GM21529 (cell line): ENCODE data around the gene SNRPD2.
"Not testable (repeated sequence)": the region's sequence is repeated elsewhere in the genome, so short reads cannot be mapped to it uniquely, and the experiment has no call there.

ENCODE experiments used
- ATAC-seq: cut with Tn5 transposase; IDR thresholded peaks from one replicate; pipeline ENCODE4 v1.9.1; 2021; ENCODE audit not compliant: unreplicated experiment

The SNRPD2 gene

DNA sequence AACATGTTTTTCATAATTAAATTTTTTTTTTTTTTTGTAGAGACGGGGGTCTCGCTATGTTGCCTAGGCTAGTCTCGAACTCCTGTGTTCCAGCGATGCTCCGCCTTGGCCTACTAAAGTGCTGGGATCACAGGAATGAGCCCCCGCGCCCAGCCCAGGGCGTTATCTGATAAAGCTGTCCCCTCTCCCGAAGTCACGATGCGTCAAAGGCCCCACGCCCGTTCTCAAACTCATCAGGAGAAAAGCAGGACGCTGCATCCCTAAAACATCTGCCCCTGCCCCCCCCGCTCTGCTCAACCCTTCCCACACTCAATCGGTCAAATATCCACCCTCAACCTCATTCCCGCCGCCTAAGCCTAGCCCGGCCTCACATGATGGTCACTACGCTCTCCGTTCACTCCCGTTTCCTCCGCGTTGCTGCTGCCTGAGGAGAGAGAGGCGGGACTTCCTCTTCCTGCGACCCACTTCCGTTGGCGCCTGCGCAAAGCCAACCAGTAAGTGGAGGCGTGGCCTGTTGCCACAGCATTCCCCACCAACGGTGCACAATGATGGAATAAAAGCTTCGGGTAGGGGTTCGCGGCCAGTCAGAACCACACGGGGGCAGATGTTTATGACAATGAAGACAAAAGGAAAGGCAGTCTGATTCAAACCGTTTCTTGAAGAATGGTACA is at the start of gene SNRPD2:
Gene SNRPD2 (minus strand): TSS at position 438 of the 671 bp plus-strand sequence. CDS start 65 bp downstream, at position 373.
- ATAC-seq = peak; percentile 37

GRCh38 chr19:45739498-45740439 is 48.0 kb upstream of the SNRPD2 start:
- ATAC-seq = no peak

GRCh38 chr19:45733160-45733810 is 41.5 kb upstream of the SNRPD2 start, which contains the start of gene MEIOSIN:
TSS of gene MEIOSIN (plus strand) at chr19:45733439. CDS start at chr19:45735377, 1,938 bp downstream.
- ATAC-seq = no peak

DNA sequence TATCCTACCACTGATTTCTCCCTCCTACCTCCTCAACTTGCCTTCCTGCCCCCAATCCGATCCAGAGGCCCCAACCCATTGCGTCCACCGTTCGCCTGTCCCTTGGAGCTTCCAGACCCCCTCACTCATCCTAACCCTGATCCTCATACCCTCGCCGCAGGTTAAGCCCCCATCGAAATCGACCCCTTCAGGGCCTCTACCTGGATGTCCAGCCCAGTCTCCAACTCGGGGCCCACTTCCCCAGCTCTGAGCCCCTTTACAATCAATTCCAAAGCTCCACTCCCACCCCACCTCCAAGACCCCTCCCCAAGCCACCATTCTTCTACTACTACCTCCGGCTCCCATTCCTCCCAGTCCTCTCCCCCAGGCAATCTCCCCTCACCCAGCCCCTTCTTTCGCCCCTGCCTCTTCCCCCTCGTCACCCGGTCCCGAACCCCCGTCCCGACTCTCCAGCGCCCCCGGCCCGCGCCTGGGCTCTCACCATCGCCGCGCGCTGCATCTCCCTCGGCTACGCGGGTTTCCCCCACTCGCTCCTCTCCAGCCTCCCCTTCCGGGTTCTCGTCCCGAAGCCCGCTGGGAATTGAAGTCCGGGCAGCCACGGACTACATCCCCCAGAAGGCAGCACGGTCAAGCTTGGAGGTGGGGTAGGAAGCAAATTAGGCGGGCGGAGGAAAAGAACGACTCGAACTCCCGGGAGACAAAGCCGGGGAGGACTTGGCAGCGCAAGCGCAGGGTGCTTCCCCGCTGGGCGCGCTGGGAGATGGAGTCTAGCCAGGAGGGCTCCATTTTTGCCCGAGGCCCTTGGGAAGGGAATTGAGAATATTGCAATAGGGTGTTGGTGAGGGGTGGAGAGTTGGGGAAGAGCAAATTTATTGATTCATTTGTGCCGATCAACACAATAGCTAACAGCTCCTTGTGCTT is 38.9 kb upstream of the SNRPD2 start, which contains the start of gene FBXO46:
Gene FBXO46 (minus strand): TSS at position 529 of the 921 bp plus-strand sequence. CDS start 17,401 bp downstream, outside the sequence.
- ATAC-seq = peak; percentile 95

DNA sequence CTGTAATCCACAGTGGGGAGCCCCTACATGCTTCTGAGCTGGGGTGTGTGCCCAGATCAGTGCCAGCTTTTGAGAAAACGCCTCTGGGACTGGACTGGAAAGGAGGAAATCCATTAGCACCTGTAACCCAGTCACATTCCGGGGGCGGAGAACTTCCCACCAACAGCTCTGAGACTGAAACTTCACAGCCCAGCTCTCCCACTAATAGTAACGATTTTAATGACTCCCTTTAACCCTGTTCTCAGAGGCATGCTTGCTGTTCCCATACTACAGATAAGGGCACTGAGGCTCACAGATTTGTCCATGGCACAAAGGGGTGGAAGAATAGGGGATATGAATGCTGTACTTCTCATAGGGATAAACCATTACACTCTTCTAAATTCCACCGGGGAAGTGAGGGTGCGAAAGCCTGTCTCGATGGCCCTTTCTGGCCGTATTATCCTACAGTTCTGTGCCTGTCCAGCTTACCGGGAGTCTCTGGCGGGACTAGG is 38.1 kb upstream of the SNRPD2 start:
- ATAC-seq = no peak

DNA sequence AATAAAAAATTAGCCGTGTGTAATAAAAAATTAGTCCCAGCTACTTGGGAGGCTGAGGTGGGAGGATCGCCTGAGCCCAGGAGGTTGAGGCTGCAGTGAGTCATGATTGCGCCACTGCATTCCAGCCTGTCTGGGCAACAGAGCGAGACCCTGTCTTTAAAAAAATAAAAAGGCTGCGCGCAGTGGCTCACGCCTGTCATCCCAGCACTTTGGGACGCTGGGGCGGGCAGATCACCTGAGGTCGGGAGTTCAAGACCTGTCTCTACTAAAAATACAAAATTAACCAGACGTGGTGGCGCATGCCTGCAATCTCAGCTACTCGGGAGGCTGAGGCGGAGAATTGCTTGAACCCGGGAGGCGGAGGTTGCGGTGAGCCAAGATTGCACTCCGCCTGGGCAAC is 36.9 kb upstream of the SNRPD2 start:
- ATAC-seq = not testable (repeated sequence)

DNA sequence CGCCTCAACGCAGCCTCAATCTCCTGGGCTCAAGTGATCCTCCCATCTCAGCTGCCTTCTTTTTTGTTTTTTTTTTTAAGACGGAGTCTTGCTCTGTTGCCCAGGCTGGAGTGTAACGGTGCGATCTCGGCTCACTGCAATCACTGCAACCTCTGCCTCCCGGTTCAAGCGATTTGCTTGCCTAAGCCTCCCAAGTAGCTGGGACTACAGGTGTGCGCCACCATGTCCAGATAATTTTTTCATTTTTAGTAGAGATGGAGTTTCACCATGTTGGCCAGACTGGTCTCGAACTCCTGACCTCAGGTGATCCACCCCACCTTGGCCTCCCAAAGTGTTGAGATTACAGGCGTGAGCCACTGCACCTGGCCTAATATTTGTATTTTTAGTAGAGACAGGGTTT is 28.3 kb upstream of the SNRPD2 start:
- not testable (repeated sequence) for ATAC-seq

DNA sequence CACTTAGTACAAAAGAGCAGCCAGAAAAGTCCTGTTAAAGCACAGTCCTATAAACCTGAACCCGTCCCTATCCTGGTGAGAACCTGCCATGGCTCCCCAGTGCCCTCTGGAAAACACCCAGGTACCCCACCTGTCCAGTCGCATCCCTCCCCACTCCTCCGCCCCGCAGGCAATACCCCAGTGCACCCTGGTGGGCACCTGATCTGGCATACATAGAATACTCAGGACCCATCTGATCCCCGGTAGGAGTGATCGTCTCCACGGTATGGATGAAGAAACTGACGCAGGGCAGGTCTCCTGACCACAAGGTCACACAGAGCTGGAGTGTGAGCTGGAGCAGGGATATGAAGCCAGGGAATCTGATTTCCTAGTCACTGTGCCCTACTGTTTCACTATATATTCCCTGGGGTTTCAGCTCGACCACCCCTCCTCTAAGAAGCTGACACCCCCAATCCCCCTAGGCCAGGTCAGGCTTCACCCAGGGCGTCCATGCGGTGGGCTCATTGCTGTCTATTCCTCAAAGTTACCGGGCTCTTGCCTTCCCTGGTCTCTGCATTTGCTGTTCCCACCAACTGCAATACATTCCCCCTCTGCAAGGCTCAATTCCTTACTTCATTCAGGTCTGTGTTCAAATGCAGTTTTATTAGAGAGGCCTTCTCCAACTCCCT is 26.4 kb upstream of the SNRPD2 start:
- ATAC-seq = no peak

- ATAC-seq = peak; percentile 91
These were observed 25.6 kb upstream of the SNRPD2 start for GRCh38 chr19:45717131-45717982.

- ATAC-seq = no peak
These were observed 24.8 kb upstream of the SNRPD2 start for GRCh38 chr19:45716359-45717130.

DNA sequence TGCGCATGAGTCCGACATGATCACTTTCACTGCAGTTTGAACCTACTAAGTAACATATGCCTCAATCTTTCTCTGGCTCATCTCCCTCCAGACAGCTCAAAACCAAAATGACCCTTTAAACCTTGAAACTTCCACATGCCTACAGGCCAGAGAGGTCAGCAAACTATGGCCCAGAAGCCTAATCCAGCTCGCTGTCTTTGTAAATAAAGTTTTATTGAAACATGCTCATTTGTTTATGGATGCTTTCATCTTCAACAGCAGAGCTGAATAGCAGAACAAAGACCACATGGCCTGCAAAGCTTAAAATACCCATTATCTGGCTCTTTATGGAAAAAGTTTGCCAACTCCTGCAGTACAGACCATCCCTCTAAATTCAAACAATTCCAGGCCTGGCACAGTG is 23.4 kb upstream of the SNRPD2 start:
- no peak for ATAC-seq

GRCh38 chr19:45713141-45713540 is 21.4 kb upstream of the SNRPD2 start:
- ATAC-seq = no peak

- no peak for ATAC-seq
These were observed 20.9 kb upstream of the SNRPD2 start for GRCh38 chr19:45712699-45713067.

GRCh38 chr19:45711851-45712698 is 20.3 kb upstream of the SNRPD2 start:
- no peak for ATAC-seq

DNA sequence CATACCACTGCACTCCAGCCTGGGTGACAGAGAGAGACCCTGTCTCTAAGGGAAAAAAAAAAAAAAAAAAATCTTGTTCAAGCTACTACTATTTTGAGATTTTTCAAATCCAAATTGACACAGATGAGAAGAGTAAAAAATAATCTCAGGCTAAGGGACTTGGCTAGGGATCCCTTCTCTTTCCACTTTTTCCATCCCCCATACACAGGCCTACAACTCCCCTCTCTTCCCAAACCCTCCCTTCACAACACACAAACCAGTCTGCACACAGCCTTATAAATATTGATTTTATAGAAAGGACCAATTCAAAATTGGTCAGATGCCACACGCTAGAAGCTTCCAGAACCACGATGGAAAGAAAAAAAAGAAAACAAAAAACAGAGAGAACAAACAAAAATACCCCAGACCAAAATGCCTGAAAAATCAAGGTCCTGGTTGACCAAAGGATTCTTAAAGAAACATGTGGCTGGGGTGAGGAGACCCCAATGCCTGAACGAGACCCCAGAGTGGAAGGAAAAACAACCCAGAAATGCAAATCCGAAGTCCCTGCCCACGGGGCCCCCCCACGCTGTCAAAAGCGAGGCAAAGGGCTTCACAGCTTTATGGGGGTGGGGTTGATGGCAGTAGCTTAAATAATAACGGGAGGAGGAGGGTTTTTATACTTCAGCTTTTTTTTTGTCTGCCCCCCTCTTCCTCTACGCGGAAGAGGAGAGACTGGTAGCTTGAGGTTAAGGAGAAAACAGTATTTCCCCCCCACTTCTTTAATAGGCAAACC is 18.8 kb upstream of the SNRPD2 start:
- no peak for ATAC-seq

DNA sequence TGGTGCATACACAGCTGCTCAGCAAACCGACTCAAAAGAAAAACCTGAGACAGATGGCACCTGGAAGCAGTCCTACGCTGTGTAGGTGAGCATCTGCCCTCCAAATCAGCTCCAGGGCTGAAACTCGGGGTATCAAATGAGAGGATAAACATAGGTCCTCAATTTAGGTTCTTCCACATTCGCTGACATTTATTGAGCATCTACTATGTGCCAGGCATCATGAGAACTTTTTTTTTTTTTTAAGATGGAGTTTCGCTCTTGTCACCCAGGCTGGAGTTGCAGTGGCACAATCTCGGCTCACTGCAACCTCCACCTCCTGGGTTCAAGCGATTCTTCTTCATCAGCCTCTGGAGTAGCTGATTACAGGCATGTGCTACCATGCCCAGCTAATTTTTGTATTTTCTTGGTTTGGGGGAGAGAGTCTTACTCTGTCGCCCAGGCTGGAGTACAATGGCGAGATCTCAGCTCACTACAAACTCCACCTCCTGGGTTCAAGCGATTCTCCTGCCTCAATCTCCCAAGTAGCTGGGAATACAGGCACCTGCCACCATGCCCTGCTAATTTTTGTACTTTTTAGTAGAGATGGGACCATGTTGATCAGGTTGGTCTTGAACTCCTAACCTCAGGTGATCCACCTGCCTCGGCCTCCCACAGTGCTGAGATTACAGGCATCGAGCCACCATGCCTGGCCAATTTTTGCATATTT is 14.1 kb upstream of the SNRPD2 start:
- no peak for ATAC-seq
